ENCODE results near the gene DIS3L.
"Not testable (repeated sequence)": the region's sequence is repeated elsewhere in the genome, so short reads cannot be mapped to it uniquely, and the experiment has no call there.

DIS3L gene

GRCh38 chr15:66312144-66312543 is 18.8 kb downstream of the DIS3L start:
- no peak for FAIRE-seq

DNA sequence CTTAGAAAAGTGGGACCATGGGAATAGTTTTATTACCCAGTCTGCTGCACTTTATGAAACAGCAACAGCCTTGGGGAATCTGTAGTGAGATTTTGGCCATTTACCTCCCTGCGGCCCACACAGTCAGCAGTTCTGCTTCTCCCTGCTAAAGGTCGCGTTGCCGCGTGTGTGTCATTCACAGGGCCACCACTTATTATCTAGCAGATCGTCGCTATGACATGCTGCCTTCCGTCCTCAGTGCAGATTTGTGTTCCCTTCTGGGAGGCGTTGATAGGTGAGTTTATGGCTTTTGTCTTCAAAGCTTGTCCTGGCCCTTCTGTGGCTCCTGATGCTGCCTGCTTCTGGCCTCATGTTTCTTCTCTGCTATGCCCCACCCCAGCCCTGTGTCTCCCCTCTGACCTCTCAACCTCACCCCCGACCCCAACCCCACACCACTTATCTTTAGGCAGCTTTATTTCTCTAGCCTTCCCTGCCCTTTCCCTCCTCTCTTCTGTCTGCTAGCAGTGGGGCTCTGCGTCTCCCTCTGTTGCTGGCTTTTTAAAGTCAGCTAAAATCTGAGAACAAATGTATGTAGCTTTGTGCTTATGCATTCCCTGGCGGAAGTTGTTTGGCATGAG is 30.1 kb downstream of the DIS3L start:
- no peak for FAIRE-seq

GRCh38 chr15:66326051-66326450 is 32.7 kb downstream of the DIS3L start:
- no peak for FAIRE-seq

GRCh38 chr15:66327736-66328135 is 34.4 kb downstream of the DIS3L start:
- FAIRE-seq: no peak

- FAIRE-seq: no peak
Observed at GRCh38 chr15:66328771-66329170, 35.4 kb downstream of the DIS3L start.

- FAIRE-seq: not testable (repeated sequence)
Observed at GRCh38 chr15:66348530-66348929, 55.2 kb downstream of the DIS3L start.

DNA sequence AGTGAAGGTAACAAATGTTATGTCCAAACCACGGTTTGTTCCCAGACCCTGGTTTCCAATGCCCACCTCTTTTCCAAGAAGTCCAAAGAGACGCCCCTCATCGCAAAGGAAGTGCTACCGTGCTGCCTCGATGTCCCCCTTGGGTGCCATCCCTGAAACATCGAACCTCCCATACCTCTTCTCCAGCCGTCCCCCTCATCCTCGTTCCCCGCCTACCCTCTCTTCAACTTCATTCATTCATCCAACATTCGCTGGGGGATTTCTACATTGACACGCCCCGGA is 62.6 kb downstream of the DIS3L start:
- FAIRE-seq: no peak

DNA sequence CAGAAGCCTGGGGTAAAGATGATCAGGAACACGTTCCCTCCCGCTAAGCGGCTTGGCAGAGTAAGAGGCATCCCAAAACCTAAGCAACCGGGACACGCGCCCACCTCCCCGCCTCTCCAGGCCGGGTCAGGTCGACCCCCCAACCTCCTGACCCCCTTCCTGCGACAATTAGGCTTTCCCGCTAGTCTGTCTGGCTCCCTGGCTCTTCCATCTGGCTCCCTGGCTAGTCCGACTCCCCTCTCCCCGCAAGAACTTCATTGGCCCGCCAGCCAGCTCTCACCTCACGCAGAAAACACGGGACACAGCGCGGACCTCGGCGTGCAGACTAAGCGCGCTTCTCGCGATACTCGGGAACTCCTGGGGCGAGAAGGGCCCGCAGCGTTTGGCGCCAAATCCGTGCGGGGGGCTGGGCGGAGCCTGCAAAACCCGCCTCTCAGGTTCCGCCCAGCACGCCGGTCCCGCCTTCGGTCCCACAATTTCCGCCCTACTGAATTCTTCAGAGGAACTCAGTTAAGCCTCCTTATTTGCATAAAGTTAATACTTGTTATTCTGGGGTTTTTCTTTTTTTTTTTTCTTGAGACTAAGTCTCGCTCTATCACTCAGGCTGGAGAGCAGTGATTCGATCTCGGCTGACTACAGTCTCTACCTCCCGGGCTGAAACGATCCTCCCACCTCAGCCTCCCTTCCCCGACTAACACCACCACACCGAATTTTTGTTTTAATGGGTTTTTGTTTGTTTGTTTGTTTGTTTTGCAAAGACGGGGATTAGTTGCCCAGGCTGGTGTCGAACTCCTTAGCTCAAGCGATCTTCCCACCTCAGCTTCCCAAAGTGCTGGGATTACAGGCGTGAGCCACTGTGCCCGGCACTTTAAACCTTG is 63.2 kb downstream of the DIS3L start, which contains the start of gene TIPIN:
Gene TIPIN (minus strand): TSS at position 327 of the 878 bp plus-strand sequence. CDS start 3,738 bp downstream, outside the sequence.
- FAIRE-seq: peak; percentile 93

DNA sequence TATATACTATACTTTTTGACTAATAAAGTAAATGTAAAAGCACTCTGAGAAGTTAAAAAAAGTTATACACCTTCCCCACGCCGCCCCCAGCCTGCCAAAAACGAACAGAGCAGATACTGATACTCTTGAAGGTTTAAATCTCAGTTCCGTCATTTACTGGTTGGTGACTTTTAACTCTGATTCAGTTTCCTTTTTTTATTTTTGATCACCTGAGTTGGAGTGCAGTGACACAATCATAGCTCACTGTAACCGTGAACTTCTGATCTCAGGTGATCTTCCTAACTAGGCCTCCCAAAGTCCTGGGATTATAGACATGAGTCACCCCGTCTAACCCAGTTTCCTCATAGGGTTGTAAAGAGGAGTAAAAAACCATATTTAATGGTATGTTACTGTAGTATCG is 66.4 kb downstream of the DIS3L start:
- no peak for FAIRE-seq

- not testable (repeated sequence) for FAIRE-seq
Observed at GRCh38 chr15:66361745-66362460, 68.5 kb downstream of the DIS3L start.

- FAIRE-seq: no peak
Observed at GRCh38 chr15:66362776-66363175, 69.4 kb downstream of the DIS3L start.

- FAIRE-seq: no peak
Observed at GRCh38 chr15:66364944-66365528, 71.7 kb downstream of the DIS3L start.

- no peak for FAIRE-seq
Observed at GRCh38 chr15:66369773-66370651, 76.6 kb downstream of the DIS3L start.

- no peak for FAIRE-seq
Observed at GRCh38 chr15:66374179-66374578, 80.8 kb downstream of the DIS3L start.

- no peak for FAIRE-seq
Observed at GRCh38 chr15:66378814-66379430, 85.6 kb downstream of the DIS3L start.

- FAIRE-seq: not testable (repeated sequence)
Observed at GRCh38 chr15:66381376-66381775, 88.0 kb downstream of the DIS3L start.
